ENCODE data around the gene EXPH5.

The EXPH5 gene

DNA sequence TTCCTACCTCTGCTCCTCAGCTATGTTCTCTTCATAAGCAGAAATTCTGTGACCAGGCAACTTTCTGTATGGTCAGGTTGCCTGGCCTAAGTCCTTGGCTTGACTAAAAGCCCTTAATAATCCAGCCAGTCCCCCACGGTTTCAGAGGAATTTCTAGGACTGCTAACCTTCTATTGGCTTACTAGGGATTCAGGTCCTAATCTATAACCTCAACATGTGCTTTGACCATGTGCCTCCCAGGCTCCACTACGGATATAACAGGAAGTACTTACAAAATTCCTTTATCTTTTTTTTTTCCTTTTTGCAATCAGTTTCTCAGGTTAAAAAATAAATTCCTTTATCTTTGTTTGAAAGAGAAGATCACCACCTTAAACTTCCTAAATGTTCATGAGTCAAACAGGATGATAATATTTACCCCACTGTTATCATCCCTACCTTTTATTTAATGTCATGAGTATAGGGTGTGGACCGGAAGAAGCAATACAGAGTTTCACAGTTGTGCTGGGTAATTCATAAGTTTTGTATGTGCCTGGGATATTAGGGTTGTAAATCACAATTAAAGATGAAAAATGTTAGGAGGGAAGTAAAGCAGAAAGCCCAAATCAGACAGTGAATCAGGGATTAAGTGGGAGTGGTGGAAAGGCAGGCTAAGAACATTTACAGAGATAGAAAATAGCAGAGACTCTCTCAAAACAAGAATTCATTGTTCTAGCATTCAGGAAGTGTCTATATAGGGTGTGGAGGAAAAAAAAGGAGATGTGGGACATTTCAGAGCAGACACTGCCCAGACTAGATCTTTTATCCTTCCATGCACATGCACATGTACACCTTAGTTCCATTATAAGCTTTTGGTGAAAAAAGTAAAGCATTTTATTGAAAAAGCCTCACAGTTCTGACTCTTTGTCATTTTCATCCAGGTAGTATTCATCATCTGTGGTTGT lies 84.6 kb downstream of the EXPH5 start:
- DNase-seq = no peak

DNA sequence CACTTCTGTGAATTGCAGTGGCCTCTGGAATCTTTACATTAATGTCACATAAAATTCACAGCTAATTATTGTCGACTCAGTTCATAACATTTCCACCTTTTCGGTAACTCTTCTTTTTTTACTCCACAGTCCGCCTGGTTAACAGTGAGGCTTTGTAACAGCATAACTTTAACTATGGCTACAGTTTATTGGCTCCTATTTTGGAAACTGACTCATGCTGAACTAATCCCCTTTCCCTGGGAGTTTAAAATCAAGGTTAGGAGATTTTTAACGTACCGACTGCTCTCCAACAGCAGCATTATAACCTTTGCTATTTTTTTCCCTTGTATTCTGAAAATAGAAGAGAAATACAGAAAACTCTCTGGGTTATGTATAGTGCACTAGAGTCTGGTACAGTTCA lies 92.2 kb downstream of the EXPH5 start:
- no peak for DNase-seq

DNA sequence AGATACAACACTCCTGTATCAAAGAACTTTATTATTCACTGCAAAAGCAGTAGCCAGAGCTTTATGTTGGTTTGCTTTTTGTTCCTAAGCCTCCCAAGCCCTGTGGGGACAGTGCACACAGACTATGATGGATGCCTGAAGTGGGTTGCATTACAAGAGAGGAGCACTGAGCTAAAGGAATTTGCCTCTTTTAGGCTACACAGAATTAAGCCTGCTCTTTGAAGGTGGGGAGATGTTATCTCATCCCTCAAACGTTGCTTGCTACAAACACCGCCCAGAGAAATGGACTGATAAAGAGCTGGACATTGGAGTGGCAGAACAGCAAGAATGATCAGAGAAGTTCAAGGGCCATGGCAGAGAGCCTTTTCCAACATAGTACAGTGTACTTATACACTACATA lies 92.8 kb downstream of the EXPH5 start:
- no peak for DNase-seq

DNA sequence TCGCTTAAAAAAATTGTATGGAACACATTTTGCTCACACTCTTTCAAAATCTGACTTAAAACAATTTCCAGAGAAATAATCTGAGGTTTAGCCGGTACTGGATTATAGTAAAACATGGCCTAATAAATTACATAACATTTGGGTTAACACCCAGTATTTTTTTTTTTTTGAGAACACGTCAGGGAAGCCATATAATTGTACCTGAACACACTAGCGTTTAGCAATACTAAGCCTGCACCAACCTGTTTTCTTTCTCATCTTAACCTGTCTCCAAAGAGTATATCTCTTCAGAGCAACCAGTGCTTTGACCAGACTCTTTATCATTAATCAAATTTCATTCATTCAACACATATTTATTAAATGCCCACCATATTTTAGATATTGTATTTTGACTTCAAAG lies 93.4 kb downstream of the EXPH5 start:
- DNase-seq = no peak

DNA sequence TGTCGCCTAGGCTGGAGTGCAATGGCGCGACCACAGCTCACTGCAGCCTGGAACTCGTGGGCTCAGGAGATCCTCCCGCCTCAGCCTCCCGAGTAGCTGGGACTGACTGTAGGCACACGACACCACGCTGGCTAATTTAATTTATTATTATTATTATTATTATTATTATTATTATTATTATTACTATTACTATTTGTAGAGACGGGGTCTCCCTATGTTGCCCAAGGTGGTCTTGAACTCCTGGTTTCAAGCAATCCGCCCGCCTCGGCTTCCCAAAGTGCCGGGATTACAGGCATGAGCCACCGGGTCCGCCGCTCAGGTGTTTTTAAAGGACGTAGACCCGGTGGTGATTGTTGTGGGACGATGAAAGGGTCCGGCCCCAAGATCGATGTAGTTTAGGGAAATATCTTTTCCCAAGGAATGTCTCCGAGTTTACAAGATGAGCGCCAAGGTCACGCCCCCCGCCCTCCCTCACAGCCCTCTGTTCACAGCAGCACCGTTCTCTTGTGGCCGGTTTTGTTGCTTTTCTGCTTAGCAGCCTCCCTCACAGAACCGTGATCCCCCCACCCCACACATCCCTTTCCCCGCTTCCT lies 94.7 kb downstream of the EXPH5 start:
- DNase-seq = no peak

DNA sequence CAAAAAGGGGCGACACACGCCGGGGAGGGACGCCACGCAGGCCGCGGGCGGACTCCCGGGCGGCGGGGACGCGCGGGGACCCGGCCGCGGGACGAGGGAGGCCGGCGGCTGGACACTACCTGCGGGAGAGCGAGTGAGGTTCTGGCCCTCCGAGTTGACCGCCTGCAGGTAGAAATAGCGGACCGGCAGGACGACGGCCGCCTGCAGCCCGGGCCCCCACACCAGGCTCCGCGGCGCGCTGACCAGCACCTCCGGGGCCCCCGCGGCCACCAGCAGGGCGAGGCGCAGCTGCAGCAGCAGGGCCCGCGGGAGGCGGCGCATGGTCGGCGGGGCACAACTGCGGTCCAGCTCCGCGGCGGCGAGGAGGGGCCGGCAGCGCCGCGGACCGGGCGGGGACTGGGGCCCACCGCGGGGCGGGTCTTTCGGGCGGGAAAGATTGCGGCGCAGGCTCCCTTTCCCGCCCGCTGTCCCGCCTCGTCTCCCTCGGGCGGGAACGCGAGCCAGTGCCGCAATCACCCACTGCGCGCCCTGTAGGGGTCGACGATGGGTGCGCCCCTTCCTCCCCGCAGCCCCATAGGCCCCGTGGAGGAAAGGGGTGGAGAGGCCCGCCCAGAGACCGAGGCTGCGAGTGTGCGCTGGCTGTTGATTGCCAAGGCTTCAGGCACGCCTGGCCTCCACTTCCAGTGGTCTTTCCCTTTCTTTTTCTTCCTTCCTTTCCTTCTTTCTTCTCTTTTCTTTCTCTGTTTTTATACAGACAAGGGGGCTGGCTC lies 95.3 kb downstream of the EXPH5 start, which contains the start of gene POGLUT3:
TSS of gene POGLUT3 (minus strand) at position 339 of the 770 bp plus-strand sequence. CDS start at position 321, 18 bp downstream.
- DNase-seq = peak; percentile 49 to 75

DNA sequence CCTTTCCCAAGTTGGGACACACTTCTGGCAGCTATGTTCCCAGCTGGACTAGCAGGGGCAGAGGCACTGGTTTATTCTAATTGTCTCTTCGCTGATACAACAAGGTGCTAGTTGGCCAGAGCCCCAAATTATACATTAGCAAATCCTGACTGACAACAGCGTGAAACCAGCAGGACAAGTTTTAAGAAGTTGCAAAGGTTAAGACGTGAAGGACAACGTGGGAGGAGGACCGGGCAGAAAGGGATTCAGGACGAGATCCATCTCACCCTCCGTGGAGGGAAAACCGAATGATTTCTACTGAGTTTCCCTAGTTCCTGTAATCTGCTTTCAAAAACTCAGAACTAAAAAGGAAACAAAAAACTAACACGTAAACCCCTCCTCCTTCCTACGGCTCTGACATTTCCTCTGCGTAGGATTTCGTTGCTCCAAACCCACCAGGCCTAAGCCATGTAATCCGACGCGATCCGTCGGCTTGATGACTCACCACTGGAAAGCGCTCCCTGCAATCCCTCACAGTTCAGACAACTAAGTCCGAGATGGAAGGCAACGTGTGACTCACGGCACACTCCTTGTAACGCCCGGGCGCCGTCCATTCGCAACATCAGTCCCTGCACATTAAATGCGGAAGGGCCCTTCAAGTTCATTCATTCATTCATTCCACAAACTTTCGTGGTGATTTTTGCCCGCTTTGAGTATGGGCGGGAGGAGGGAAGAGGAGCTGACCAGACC lies 96.1 kb downstream of the EXPH5 start:
- DNase-seq = peak; percentile 90 to 92

DNA sequence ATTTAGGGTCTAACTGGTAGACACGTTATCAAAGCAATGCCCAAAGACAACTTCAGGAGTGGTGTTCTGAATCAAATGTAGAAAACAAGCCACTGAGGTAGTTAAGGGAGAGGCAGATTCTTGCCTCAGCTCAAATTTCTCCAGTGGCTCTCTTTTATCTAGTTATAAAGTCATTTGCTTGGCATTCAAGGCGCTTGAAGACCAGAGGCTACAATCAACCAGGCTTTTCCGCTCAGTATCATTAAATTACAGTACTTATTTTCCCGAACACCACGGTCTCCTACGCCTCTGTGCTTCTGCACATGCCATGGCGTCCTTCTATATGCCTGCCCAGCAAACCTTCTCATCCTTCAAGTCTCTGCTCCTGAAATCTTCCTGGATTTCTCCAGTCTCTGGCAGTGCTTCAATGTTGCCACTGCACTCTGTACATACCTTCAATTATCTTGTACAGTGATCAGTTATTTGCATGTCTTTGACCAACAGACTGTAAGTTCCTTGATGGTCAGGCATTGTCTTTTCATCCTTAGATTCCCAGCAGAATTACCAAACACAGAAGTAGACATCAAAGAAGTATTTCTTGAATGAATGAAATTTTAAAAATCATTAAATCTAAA lies 96.8 kb downstream of the EXPH5 start:
- peak in 1 of 2 experiments; percentile 16 for DNase-seq

DNA sequence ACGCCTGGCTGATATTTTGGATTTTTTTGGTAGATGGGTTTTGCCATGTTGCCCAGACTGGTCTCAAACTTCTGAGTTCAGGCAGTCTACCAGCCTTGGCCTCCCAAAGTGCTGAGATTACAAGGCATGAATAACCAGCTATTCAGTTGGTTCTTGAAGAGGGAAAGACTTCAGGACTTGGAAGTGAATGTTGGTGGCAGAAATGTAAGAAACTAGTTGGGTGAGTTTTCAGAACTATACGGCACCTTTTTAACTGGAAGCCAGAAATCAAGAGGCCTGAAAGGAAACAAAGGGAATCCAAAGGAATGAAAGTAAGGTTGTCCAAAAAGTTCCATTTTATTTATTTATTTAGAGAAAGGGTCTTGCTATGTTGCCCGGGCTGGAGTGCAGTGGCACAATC lies 98.2 kb downstream of the EXPH5 start:
- DNase-seq = no peak

DNA sequence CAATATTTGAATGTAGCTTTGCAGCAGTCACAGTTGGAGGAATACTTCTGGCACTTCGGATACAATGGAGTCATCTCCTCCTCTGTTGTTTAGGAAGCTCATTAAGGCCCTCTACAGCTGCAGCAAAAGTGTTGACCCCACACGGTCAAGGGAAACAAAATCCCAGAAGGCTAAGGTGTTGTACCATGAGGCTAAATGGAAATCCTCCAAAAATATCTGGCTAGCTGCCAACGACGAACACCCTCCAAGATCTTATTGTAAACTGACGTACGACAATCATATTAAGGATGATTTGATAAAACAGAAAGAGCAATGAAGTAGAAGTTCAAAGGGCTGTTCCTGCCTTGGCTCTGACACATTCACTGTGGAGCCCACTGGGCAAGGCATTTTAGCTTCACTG lies 99.4 kb downstream of the EXPH5 start:
- peak; percentile 25 to 55 for DNase-seq

DNA sequence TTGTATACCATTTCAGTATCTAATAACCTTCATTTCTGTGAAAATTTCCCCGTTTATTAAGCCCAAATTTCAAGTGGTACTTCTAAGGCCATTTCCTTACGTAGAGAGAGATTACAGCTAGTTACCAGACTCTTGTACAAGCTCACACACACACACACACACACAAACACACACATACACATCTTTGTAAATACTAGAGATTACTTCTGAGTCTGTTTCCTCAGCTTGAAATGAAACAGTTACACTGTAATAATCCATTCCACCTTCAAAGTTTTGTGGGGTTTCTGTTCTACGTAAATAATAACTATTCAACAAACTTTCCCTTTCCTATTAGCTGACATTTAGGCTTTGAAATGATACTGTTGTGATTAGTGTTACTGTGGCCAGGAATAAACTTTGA lies 101.6 kb downstream of the EXPH5 start:
- DNase-seq = no peak

DNA sequence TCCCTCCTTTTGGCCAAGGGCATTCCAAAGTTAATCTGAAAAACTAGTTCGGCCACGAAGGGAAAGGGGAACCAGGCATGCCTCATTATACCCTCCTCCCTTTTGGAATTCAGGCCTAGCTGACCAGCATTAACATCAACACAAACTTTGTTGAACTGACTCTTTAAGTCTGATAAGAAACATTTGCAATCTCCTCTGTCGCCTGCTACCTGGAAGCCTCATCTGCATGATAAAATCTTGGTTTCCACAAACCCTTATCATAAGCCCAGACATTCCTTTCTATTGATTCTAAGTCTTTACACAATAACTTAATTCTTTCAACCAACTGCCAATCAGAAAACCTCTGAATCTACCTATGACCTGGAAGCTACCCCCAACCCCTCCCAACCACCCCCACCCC lies 106.7 kb downstream of the EXPH5 start:
- DNase-seq = no peak

DNA sequence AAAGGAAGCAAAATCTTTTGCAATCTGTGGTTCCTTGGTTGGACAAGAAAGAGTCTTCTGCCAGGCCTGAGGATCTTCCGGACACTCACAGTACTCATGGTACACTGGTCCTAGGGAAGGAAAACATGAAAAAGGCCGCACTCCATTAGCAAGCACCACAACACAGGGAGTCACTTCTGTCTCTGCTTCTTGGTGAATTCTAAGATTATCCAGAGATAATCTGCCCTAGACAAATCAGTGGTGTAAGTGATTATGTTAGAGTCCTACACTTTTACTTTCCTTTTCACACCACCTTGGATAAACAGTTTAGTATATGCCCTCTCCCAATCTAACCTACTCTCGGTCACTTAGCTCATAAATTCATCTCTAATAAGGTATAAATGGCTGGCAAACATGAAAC lies 107.2 kb downstream of the EXPH5 start:
- DNase-seq = no peak

DNA sequence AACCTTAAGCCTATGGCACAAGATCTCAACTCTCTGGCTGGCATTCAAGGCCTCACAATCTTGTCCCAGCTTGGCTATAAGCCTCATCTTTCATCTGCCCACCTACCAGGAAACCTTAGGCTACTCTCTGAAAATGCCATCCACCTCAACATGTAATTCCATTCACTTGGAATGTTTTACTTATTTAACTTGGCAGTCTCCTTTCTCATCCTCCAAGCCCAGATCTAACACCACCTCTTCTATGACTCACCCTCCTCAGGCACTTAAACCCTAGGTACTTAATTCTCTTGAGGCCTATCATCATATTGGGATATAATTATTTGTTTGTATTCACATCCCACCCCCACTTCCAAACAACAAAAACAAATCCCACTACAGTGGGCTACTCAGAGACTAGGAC lies 110.4 kb downstream of the EXPH5 start:
- DNase-seq = no peak

DNA sequence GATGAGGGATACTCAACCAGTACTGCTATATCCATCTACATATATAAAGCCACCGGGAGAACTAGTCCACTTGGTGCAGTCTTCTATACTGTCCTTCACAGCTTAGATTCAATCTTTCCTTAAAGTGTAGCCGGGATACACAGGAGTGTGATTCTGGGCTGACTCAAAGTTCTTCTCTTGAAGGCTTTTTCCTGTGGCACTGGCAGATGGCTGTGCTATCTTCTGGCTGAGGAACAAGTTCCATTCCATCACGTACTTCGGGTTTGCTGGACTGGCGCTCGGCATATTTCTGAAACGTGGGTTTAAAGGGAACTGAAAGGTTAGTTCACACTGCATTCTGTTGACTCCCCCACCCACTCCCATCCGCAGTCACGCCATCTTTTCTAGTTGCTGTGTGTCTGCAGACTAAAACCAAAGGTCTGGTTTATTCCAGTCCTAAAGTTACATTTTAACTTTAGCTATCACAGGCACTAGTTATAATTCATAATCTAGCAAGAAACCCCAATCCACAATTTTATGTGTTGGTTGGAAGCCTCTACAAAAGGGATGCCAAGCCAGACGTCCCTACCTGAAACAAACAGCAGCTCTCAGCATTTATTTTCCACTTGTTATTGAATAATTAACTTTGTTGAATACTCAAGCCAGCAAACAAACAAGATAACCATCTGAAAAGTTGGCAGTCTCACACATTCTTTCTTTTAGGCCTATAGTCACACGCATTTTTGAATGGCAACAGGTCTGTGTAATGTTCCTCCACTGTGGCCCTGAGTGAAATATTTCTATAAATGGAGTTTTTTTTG lies 118.7 kb downstream of the EXPH5 start:
- DNase-seq = no peak

DNA sequence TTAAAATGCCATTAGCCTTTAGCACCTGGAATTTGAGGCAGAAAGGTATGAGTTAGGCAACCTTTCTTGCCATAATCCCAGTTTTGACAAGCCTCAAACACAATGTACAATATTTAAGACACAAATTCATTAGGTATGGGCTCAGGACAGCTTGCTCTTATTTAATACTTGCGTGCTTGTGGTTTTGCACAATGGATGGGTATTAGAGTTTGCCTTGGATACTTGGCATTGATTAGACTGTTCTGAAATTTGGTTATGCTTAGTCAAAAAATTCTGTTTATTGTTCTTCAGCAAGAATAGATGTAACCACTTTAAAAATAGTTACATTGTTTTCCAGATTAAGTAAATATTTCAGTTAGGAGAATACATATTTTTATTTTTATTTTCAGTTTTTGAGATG lies 120.9 kb downstream of the EXPH5 start:
- no peak for DNase-seq

DNA sequence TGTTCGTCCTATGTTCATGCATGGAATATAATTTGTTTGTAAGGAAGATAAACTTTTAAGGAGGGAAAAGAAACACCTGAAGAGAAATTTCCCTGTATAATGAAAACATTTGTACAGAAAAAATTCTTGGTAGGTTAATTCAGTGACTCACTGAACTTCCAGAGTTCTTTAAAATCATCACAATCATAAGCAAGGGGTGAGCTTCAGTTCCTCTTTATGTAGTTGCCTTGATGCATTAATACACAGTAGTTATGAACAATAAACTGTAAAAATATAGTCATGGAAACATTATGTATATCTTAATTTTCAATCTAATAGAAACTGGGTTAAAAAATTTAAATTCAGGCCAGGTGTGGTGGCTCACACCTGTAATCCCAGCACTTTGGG lies 125.1 kb downstream of the EXPH5 start:
- DNase-seq = no peak

DNA sequence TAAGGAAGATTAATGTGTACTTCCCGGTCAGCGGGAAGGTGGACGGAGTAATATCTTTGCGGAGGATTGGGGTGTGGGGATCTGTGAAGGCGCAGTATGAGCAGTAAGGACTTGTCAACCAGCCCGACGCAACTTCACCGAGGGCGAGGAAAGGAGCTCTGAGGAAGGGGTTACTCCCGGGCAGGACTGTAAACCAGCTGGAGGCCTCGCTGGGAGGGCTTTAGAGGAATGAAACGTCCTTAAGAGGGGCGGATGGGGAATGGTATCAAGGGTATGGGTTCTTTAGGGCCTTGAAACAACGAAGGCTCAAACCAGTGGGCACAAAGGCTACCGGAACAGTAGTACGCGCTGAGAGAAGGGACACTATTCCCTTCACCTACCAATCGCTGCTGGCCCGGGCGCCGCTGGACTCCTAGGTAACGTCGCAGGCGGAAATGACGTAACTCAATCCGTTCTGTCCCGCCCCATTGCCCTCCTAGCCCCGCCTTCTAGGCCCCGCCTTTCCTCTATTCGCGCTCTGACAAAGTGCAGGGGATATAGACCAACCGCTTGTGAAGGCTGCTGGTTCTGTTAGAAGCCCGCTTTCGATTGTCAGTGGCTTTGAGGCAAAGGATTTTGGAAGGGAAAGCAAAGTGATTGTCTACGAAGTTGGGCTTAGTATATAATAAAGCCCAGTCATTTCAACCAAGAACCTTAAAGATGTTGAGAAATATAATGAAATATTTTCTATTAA lies 126.3 kb downstream of the EXPH5 start, which contains the start of gene C11orf65:
TSS of gene C11orf65 (minus strand) at position 439 of the 733 bp plus-strand sequence. CDS start 5,970 bp downstream, outside the sequence.
- DNase-seq = peak; percentile 96 to 98

DNA sequence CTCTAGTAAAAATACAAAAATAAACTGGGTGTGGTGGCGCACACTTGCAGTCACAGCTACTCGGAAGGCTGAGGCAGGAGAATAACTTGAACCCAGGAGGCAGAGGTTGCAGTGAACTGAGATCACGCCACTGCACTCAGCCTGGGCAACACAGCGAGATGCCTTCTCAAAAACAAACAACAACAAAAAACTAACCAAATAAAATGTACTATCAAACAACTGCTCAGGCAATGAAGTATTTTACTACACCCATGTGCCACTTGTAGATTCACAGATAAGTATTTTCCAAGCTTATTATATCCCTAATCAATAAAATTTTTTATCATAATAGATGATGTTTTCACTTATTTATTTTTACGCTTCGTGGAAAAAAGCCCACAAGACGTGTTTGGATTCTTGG lies 127.2 kb downstream of the EXPH5 start:
- DNase-seq = no peak

Data from NCI-H446 (cell line).